Activated gamma-delta T cell treated with Interleukin-2 at 50 U/mL for 16 hours (primary cell): ENCODE measurements around the gene NAALAD2.
A peak's percentile ranks its signal among the peaks of the same experiment; 100 is the strongest.
"Not testable (repeated sequence)": the region's sequence is repeated elsewhere in the genome, so short reads cannot be mapped to it uniquely, and the experiment has no call there.

Source experiments
- DNase-seq: peaks from one replicate; pipeline ENCODE4 v3.0.0-alpha.2; 2020

The NAALAD2 gene

GRCh38 chr11:90192869-90193582, 58.6 kb downstream of the NAALAD2 start:
- no peak for DNase-seq

GRCh38 chr11:90197377-90197776, 62.9 kb downstream of the NAALAD2 start:
- no peak for DNase-seq

- no peak for DNase-seq
Measured at GRCh38 chr11:90202342-90202741, 67.9 kb downstream of the NAALAD2 start.

GRCh38 chr11:90204407-90204806, 69.9 kb downstream of the NAALAD2 start:
- DNase-seq: no peak

- peak; percentile 15 for DNase-seq
Measured at GRCh38 chr11:90204832-90205646, 70.6 kb downstream of the NAALAD2 start.

GRCh38 chr11:90207992-90208391, 73.5 kb downstream of the NAALAD2 start:
- not testable (repeated sequence) for DNase-seq

- DNase-seq: no peak
Measured at GRCh38 chr11:90208857-90209256, 74.4 kb downstream of the NAALAD2 start.

- DNase-seq: no peak
Measured at GRCh38 chr11:90213322-90213721, 78.9 kb downstream of the NAALAD2 start.

GRCh38 chr11:90216611-90217010, 82.1 kb downstream of the NAALAD2 start:
- DNase-seq: no peak

- no peak for DNase-seq
Measured at GRCh38 chr11:90218606-90219005, 84.1 kb downstream of the NAALAD2 start.

- no peak for DNase-seq
Measured at GRCh38 chr11:90219438-90219837, 85.0 kb downstream of the NAALAD2 start.

GRCh38 chr11:90220391-90220790, 85.9 kb downstream of the NAALAD2 start:
- DNase-seq: no peak

- DNase-seq: no peak
Measured at GRCh38 chr11:90221803-90222458, 87.5 kb downstream of the NAALAD2 start.

- peak; percentile 91 for DNase-seq
Measured at GRCh38 chr11:90222459-90223247, 88.2 kb downstream of the NAALAD2 start, which contains the start of gene CHORDC1. CHORDC1 (minus strand) TSS chr11:90223049; CDS start chr11:90222954, 95 bp downstream.

- DNase-seq: no peak
Measured at GRCh38 chr11:90223248-90223585, 88.8 kb downstream of the NAALAD2 start.

GRCh38 chr11:90228056-90228455, 93.6 kb downstream of the NAALAD2 start:
- no peak for DNase-seq

- no peak for DNase-seq
Measured at GRCh38 chr11:90229791-90230190, 95.3 kb downstream of the NAALAD2 start.

- DNase-seq: no peak
Measured at GRCh38 chr11:90234977-90235376, 100.5 kb downstream of the NAALAD2 start.

- DNase-seq: no peak
Measured at GRCh38 chr11:90235526-90235925, 101.1 kb downstream of the NAALAD2 start.

- no peak for DNase-seq
Measured at GRCh38 chr11:90237004-90237403, 102.5 kb downstream of the NAALAD2 start.

GRCh38 chr11:90239967-90240636, 105.6 kb downstream of the NAALAD2 start:
- not testable (repeated sequence) for DNase-seq

- no peak for DNase-seq
Measured at GRCh38 chr11:90241414-90241813, 107.0 kb downstream of the NAALAD2 start.
